Measurements from ENCODE around the gene EMC9. TPM values are rescaled to one million over a fixed set of nuclear protein-coding genes. Genes with fewer than 3 reads are reported as not detected.

The EMC9 gene
- total RNA-seq, 4 donors from 2014 or later, result 6.4 to 15.4 (median 10.4) TPM

DNA sequence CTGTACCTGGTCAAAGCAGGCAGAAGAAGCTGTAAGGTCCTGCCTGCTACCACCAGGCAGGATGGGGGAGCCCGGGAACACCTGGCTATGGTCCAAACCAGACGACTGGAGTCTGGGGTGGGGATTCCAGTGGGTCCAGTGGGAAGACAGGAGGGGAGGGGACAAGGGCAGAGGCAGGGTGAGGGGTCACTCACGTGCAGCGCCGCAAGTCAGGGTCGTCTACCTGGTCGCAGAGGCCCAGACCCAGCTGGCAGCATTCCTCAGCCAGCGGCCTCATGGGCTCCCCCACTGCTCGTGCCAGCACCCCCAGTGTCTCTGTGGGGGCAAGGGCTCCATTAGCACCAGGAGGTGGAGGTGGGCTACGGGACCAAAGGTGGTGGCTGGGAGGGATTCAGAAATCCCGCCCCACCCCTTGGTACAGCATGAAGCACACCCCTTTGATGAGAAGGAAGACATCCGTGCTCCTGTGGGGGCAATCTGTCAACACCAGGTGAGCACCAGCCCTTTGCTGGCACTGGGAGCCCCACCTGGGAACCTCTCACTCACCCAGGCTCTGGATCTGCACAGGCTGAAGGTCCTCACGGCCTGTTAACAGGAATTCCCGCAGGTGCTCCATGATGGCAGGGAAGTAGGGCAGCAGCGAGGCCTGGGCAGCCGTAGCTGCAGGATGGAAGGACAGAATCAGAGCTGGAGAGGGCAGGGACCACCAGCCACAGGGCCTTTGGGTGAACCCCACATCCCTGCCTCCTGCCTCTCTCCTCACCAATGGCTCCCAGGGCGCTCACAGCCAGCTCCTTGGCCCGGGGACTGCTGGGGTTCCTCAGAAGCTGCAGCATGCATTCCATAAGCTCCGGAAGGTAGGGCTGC is 42.9 kb upstream of the EMC9 start:
- Histone ChIP-seq H3K27ac (no peak overlapping the region), H3K36me3 (peaks cover 0 to 76% of the 10 kb centered on the region in 2 donors), H3K9me3 (no peaks in the 10 kb centered on the region), H3K4me3 (no peak overlapping the region), H3K27me3 (no peaks in the 10 kb centered on the region), H3K4me1 (peaks cover 0 to 34% (median 13%) of the 10 kb centered on the region in 3 donors)
- WGBS, 2 donors (ENCODE audit: low coverage in 1 of 2), result 70 to 80% methylated on average over 1 to 8 of the region's 19 CpGs
- no peak for TF ChIP-seq POLR2A (IDR thresholded peaks at IDR 0.05)
- TF ChIP-seq, protein P1, sequence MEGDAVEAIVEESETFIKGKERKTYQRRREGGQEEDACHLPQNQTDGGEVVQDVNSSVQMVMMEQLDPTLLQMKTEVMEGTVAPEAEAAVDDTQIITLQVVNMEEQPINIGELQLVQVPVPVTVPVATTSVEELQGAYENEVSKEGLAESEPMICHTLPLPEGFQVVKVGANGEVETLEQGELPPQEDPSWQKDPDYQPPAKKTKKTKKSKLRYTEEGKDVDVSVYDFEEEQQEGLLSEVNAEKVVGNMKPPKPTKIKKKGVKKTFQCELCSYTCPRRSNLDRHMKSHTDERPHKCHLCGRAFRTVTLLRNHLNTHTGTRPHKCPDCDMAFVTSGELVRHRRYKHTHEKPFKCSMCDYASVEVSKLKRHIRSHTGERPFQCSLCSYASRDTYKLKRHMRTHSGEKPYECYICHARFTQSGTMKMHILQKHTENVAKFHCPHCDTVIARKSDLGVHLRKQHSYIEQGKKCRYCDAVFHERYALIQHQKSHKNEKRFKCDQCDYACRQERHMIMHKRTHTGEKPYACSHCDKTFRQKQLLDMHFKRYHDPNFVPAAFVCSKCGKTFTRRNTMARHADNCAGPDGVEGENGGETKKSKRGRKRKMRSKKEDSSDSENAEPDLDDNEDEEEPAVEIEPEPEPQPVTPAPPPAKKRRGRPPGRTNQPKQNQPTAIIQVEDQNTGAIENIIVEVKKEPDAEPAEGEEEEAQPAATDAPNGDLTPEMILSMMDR (IDR thresholded peaks at IDR 0.05), result no peak
- no peak for TF ChIP-seq POLR2AphosphoS5 (IDR thresholded peaks at IDR 0.05)
- no peak for TF ChIP-seq EP300 (IDR thresholded peaks at IDR 0.05)
- no peak for ATAC-seq

DNA sequence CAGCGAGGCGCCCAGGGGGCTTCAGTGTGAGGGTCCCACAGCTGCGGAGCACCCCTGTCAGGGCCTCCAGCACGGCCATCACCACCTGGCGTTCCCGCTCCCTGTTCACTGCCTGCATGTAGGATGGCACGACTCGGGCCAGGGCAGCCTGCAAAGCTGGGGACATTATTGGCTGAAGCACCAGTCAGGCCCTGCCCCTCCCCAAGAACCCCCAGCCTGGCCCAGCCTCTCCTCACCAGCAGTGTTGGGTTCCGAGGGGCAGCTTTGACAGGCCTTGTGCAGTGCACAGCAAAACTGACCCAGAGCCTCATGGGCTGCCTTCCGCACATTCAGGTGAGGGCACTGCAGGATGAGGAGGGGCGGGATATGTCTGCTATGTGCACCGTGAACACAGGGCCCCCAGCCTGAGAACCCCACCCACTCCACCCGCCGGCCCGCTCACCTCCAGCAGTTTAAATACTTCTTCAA is 41.7 kb upstream of the EMC9 start:
- no peaks in the 10 kb centered on the region for H3K9me3 ChIP-seq
- ATAC-seq, result no peak
- no peak for TF ChIP-seq POLR2AphosphoS5 (IDR thresholded peaks at IDR 0.05)
- TF ChIP-seq, protein P1 (IDR thresholded peaks at IDR 0.05), result no peak
- TF ChIP-seq EP300 (IDR thresholded peaks at IDR 0.05), result no peak
- TF ChIP-seq POLR2A (IDR thresholded peaks at IDR 0.05), result no peak
- H3K36me3 ChIP-seq, result peaks cover 0 to 89% of the 10 kb centered on the region in 2 donors
- no peak overlapping the region for H3K27ac ChIP-seq
- 90% methylated on average over 2 of the region's 15 CpGs; no CpG with 5 or more reads in 1 of the 2 donors for WGBS, 2 donors (ENCODE audit: low coverage in 1 of 2)
- peaks cover 0 to 26% (median 10%) of the 10 kb centered on the region in 3 donors for H3K4me1 ChIP-seq
- no peak overlapping the region for H3K4me3 ChIP-seq
- H3K27me3 ChIP-seq, result no peaks in the 10 kb centered on the region

DNA sequence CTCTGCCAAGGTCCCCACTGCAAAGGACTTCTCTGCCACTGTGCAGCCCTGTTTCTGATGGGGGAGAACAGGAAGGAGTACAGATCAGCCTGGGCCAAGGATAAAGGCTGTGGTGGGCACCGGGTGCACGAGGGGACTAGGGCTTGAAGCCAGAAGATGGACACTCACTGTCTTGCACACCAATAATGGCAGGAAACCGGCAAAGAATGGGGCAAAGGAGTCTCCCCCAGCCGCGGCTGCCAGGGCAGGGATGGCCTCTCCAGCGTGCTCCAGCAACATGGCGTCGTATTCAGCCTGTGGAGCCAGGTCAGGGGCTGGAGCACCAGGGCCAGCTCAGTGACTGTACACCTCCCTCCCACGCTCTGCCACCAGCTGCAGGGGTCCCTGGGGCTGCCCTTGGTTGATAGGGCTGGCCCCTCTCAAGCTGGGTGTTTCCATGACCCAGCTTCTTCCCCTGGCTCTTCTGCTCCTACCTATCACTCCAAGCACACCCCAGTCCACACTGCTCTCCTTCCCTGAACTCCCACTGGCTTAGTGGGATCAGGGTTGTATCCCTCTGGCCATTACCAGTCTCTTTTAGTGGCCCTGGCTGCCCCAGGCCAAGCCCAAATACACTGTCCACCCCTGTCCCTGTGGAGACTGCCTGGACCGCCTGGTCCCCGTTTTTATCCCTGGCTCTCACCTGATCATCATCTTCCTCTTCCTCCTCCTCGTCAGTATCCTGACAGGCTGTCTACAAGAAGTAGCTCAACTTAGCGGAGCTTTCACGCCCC is 40.9 kb upstream of the EMC9 start:
- Histone ChIP-seq H3K27ac (no peak overlapping the region), H3K4me3 (no peak overlapping the region), H3K4me1 (peaks cover 0 to 18% (median 4%) of the 10 kb centered on the region in 3 donors), H3K36me3 (peaks cover 0 to 96% of the 10 kb centered on the region in 2 donors), H3K27me3 (no peaks in the 10 kb centered on the region), H3K9me3 (no peaks in the 10 kb centered on the region)
- TF ChIP-seq EP300 (IDR thresholded peaks at IDR 0.05) (no peak), POLR2A (IDR thresholded peaks at IDR 0.05) (no peak), POLR2AphosphoS5 (IDR thresholded peaks at IDR 0.05) (no peak)
- TF ChIP-seq, protein P1 (IDR thresholded peaks at IDR 0.05), result no peak
- WGBS, 2 donors (ENCODE audit: low coverage in 1 of 2), result 81% methylated on average over 5 of the region's 14 CpGs; no CpG with 5 or more reads in 1 of the 2 donors
- no peak for ATAC-seq

DNA sequence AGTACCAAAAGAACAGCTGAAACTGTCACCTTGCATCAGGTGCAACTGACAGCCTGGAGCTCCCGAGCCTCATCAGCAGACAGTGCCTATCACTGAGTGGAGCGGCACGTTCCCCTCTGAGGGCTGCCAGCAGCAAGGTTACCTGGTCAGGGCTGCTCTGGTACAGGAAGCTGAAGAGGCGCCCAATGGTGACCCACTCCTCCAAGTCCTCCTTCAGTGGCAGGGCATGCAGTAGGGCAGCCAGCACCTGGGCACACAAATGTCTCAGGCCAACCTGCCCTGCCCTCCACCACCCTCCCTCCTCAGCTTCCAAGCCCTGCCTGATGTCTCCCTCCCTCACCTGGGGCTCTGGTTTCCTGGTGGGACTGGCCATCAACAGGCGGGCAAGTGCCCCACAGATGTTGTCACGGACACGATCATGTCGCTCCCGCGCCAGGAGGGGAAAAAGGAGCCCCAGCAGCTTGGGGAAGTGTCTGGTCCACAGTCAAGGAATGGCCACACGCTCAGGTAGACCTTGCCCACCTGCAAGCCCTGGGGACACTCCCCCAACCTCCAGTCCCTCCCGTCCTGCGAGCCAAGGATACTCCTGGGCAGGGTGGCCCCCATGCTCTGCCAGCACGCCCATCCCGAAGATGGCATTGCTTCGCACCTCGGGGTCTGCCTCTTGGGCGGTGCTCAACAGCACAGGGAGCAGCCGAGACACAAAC is 40.1 kb upstream of the EMC9 start:
- no peak for TF ChIP-seq POLR2AphosphoS5 (IDR thresholded peaks at IDR 0.05)
- TF ChIP-seq, protein P1 (IDR thresholded peaks at IDR 0.05), result no peak
- no peak for TF ChIP-seq POLR2A (IDR thresholded peaks at IDR 0.05)
- no peak for TF ChIP-seq EP300 (IDR thresholded peaks at IDR 0.05)
- Histone ChIP-seq H3K27me3 (no peaks in the 10 kb centered on the region), H3K27ac (peak overlapping the region in 2 of 4 donors; percentile 69 to 74), H3K4me3 (no peak overlapping the region), H3K36me3 (peaks cover 0 to 100% of the 10 kb centered on the region in 2 donors), H3K9me3 (no peaks in the 10 kb centered on the region), H3K4me1 (peaks cover 0 to 14% (median 4%) of the 10 kb centered on the region in 3 donors)
- 62% methylated on average over 3 of the region's 19 CpGs; no CpG with 5 or more reads in 1 of the 2 donors for WGBS, 2 donors (ENCODE audit: low coverage in 1 of 2)
- ATAC-seq, result no peak

Measured in gastroesophageal sphincter (tissue), 4 donors.